ENCODE results near the gene E2F6.

The E2F6 gene

GRCh38 chr2:11438555-11439080, 27.3 kb downstream of the E2F6 start:
- Histone ChIP-seq H3K4me1 (ENCODE audit: control insufficient read depth, low read depth, low read length) (no peaks in the 10 kb centered on the region), H3K27ac (ENCODE audit: low read length) (no peak overlapping the region), H3K27me3 (ENCODE audit: control insufficient read depth, insufficient read depth, low read length) (no peaks in the 10 kb centered on the region), H3K9me3 (ENCODE audit: control insufficient read depth, low read depth, low read length) (no peaks in the 10 kb centered on the region), H3K4me3 (ENCODE audit: low read length) (no peak overlapping the region), H3K9ac (ENCODE audit: low read length) (no peak overlapping the region), H3K36me3 (ENCODE audit: control insufficient read depth, low read depth, low read length) (no peaks in the 10 kb centered on the region)

- no peak overlapping the region for H3K27ac ChIP-seq (ENCODE audit: low read length)
- no peak overlapping the region for H3K9ac ChIP-seq (ENCODE audit: low read length)
- no peaks in the 10 kb centered on the region for H3K36me3 ChIP-seq (ENCODE audit: control insufficient read depth, low read depth, low read length)
- no peaks in the 10 kb centered on the region for H3K9me3 ChIP-seq (ENCODE audit: control insufficient read depth, low read depth, low read length)
- H3K4me3 ChIP-seq (ENCODE audit: low read length) = no peak overlapping the region
- no peaks in the 10 kb centered on the region for H3K4me1 ChIP-seq (ENCODE audit: control insufficient read depth, low read depth, low read length)
- H3K27me3 ChIP-seq (ENCODE audit: control insufficient read depth, insufficient read depth, low read length) = no peaks in the 10 kb centered on the region
These were observed 28.4 kb downstream of the E2F6 start for GRCh38 chr2:11437602-11438001.

DNA sequence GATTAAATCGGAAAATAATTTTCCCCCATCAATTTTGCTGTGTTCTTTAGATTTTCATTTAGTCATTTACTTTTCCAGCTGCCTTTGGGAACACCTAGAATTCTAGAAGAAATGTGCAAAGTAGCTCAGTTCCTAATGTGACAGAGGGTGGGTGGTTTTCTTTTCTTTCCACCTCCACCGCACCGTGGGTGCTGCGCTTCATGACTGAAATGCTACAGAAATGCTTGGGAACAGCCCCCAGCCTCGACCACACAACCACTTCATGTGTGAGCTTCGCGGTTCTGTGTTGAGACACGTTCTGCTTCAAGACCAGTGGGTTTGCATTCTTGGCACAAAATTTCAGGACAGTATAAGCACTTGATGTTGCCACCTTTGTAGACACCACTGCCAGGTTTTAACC, 30.9 kb downstream of the E2F6 start:
- Histone ChIP-seq H3K4me3 (ENCODE audit: low read length) (no peak overlapping the region), H3K9ac (ENCODE audit: low read length) (no peak overlapping the region), H3K36me3 (ENCODE audit: control insufficient read depth, low read depth, low read length) (no peaks in the 10 kb centered on the region), H3K27ac (ENCODE audit: low read length) (no peak overlapping the region), H3K4me1 (ENCODE audit: control insufficient read depth, low read depth, low read length) (no peaks in the 10 kb centered on the region), H3K9me3 (ENCODE audit: control insufficient read depth, low read depth, low read length) (no peaks in the 10 kb centered on the region), H3K27me3 (ENCODE audit: control insufficient read depth, insufficient read depth, low read length) (no peaks in the 10 kb centered on the region)

GRCh38 chr2:11434443-11434842, 31.5 kb downstream of the E2F6 start:
- no peaks in the 10 kb centered on the region for H3K4me1 ChIP-seq (ENCODE audit: control insufficient read depth, low read depth, low read length)
- H3K36me3 ChIP-seq (ENCODE audit: control insufficient read depth, low read depth, low read length) = no peaks in the 10 kb centered on the region
- H3K9ac ChIP-seq (ENCODE audit: low read length) = no peak overlapping the region
- no peaks in the 10 kb centered on the region for H3K9me3 ChIP-seq (ENCODE audit: control insufficient read depth, low read depth, low read length)
- no peak overlapping the region for H3K4me3 ChIP-seq (ENCODE audit: low read length)
- H3K27me3 ChIP-seq (ENCODE audit: control insufficient read depth, insufficient read depth, low read length) = no peaks in the 10 kb centered on the region
- no peak overlapping the region for H3K27ac ChIP-seq (ENCODE audit: low read length)

GRCh38 chr2:11433822-11434221, 32.1 kb downstream of the E2F6 start:
- no peak overlapping the region for H3K4me3 ChIP-seq (ENCODE audit: low read length)
- H3K27me3 ChIP-seq (ENCODE audit: control insufficient read depth, insufficient read depth, low read length) = no peaks in the 10 kb centered on the region
- no peaks in the 10 kb centered on the region for H3K9me3 ChIP-seq (ENCODE audit: control insufficient read depth, low read depth, low read length)
- H3K36me3 ChIP-seq (ENCODE audit: control insufficient read depth, low read depth, low read length) = no peaks in the 10 kb centered on the region
- no peak overlapping the region for H3K27ac ChIP-seq (ENCODE audit: low read length)
- no peak overlapping the region for H3K9ac ChIP-seq (ENCODE audit: low read length)
- H3K4me1 ChIP-seq (ENCODE audit: control insufficient read depth, low read depth, low read length) = no peaks in the 10 kb centered on the region

DNA sequence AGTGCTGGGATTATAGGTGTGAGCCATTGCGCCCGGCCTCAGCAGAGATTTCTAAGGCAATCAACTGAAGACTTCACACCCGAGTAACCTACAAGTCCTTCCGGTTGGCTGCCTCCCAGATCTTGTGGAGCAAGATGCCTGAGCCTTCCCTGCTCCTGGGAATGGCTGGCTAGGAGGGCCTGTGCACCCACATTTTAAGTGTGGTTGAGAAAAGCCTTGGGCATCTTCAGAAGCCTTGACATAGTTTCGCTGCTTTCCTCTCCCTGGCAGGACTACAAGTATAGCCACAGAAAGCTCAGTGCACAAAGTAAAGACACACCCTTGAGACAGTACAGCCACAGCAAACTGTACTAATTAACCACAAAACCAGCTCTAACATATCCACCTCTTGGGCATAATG, 35.2 kb downstream of the E2F6 start:
- H3K4me1 ChIP-seq (ENCODE audit: control insufficient read depth, low read depth, low read length) = no peaks in the 10 kb centered on the region
- no peaks in the 10 kb centered on the region for H3K36me3 ChIP-seq (ENCODE audit: control insufficient read depth, low read depth, low read length)
- H3K27me3 ChIP-seq (ENCODE audit: control insufficient read depth, insufficient read depth, low read length) = no peaks in the 10 kb centered on the region
- no peak overlapping the region for H3K27ac ChIP-seq (ENCODE audit: low read length)
- no peaks in the 10 kb centered on the region for H3K9me3 ChIP-seq (ENCODE audit: control insufficient read depth, low read depth, low read length)
- H3K9ac ChIP-seq (ENCODE audit: low read length) = no peak overlapping the region
- H3K4me3 ChIP-seq (ENCODE audit: low read length) = no peak overlapping the region

DNA sequence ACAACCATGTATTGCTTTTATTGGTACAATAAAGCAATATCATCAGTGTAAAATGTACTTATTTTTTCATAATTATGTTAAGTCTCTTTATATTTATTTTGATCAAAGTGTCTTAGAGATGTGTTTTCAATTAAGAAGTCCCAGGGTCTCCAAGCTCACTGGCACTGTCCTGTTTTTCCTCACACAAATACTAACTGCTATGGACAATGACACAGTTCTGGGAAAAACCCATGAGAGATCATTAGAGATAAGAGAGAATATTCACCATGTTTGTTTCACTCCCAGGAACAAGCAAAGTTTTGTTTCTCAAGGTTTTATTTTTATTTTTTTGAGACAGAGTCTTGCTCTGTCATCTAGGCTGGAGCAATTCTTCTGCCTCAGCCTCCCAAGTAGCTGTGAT, 38.7 kb downstream of the E2F6 start:
- Histone ChIP-seq H3K4me1 (ENCODE audit: control insufficient read depth, low read depth, low read length) (no peaks in the 10 kb centered on the region), H3K27ac (ENCODE audit: low read length) (no peak overlapping the region), H3K9me3 (ENCODE audit: control insufficient read depth, low read depth, low read length) (no peaks in the 10 kb centered on the region), H3K4me3 (ENCODE audit: low read length) (no peak overlapping the region), H3K9ac (ENCODE audit: low read length) (no peak overlapping the region), H3K27me3 (ENCODE audit: control insufficient read depth, insufficient read depth, low read length) (no peaks in the 10 kb centered on the region), H3K36me3 (ENCODE audit: control insufficient read depth, low read depth, low read length) (no peaks in the 10 kb centered on the region)

- H3K9me3 ChIP-seq (ENCODE audit: control insufficient read depth, low read depth, low read length) = peaks cover 5% of the 10 kb centered on the region
- H3K27me3 ChIP-seq (ENCODE audit: control insufficient read depth, insufficient read depth, low read length) = no peaks in the 10 kb centered on the region
- no peaks in the 10 kb centered on the region for H3K36me3 ChIP-seq (ENCODE audit: control insufficient read depth, low read depth, low read length)
- no peak overlapping the region for H3K4me3 ChIP-seq (ENCODE audit: low read length)
- no peak overlapping the region for H3K9ac ChIP-seq (ENCODE audit: low read length)
- no peaks in the 10 kb centered on the region for H3K4me1 ChIP-seq (ENCODE audit: control insufficient read depth, low read depth, low read length)
- H3K27ac ChIP-seq (ENCODE audit: low read length) = no peak overlapping the region
These were observed 43.0 kb downstream of the E2F6 start for GRCh38 chr2:11422901-11423435.

DNA sequence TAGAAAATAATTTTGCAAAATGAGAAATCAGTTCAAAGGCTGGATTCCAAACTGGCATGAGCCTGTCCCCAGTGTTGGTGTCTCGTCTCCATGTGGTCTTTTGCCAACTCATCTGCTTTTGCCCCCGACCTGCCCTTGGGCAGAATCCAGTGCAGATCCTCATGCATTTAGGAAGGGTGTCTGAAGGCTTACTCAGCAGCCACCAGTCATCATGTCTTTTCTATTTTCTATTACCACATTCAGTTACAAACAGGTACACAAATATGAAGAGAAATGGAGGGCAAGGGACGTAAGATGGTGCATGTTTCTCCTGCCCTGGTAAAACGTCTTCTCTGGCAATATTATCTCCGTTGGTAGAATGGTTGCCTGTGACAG, 43.5 kb downstream of the E2F6 start:
- Histone ChIP-seq H3K4me3 (ENCODE audit: low read length) (no peak overlapping the region), H3K9ac (ENCODE audit: low read length) (no peak overlapping the region), H3K27me3 (ENCODE audit: control insufficient read depth, insufficient read depth, low read length) (no peaks in the 10 kb centered on the region), H3K9me3 (ENCODE audit: control insufficient read depth, low read depth, low read length) (peaks cover 8% of the 10 kb centered on the region), H3K36me3 (ENCODE audit: control insufficient read depth, low read depth, low read length) (no peaks in the 10 kb centered on the region), H3K27ac (ENCODE audit: low read length) (no peak overlapping the region), H3K4me1 (ENCODE audit: control insufficient read depth, low read depth, low read length) (no peaks in the 10 kb centered on the region)

GRCh38 chr2:11421863-11422490, 44.0 kb downstream of the E2F6 start:
- Histone ChIP-seq H3K4me1 (ENCODE audit: control insufficient read depth, low read depth, low read length) (no peaks in the 10 kb centered on the region), H3K27me3 (ENCODE audit: control insufficient read depth, insufficient read depth, low read length) (no peaks in the 10 kb centered on the region), H3K4me3 (ENCODE audit: low read length) (no peak overlapping the region), H3K36me3 (ENCODE audit: control insufficient read depth, low read depth, low read length) (no peaks in the 10 kb centered on the region), H3K9ac (ENCODE audit: low read length) (no peak overlapping the region), H3K9me3 (ENCODE audit: control insufficient read depth, low read depth, low read length) (peaks cover 8% of the 10 kb centered on the region), H3K27ac (ENCODE audit: low read length) (no peak overlapping the region)

GRCh38 chr2:11420671-11421070, 45.3 kb downstream of the E2F6 start:
- no peaks in the 10 kb centered on the region for H3K4me1 ChIP-seq (ENCODE audit: control insufficient read depth, low read depth, low read length)
- no peak overlapping the region for H3K9ac ChIP-seq (ENCODE audit: low read length)
- no peak overlapping the region for H3K27ac ChIP-seq (ENCODE audit: low read length)
- H3K4me3 ChIP-seq (ENCODE audit: low read length) = no peak overlapping the region
- H3K9me3 ChIP-seq (ENCODE audit: control insufficient read depth, low read depth, low read length) = peaks cover 8% of the 10 kb centered on the region
- no peaks in the 10 kb centered on the region for H3K36me3 ChIP-seq (ENCODE audit: control insufficient read depth, low read depth, low read length)
- H3K27me3 ChIP-seq (ENCODE audit: control insufficient read depth, insufficient read depth, low read length) = no peaks in the 10 kb centered on the region

DNA sequence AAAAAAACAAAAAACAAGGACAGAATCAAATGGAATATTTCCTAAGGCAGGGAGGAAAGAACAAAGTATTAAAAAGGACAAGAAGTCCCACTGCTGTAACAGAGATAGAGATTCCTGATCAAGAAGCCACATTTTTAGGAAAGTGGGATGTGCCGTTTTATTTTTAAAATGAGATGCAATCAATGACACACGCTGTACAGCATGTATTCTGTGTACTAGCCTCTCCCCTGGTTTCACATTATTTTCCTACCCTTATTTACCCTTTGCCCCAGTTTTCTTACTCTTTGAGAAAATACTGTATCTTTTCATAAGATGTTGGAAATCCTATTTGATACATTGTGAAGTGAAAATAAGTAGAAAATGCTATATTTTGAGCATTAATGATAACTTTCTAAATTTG, 45.8 kb downstream of the E2F6 start:
- Histone ChIP-seq H3K27ac (ENCODE audit: low read length) (no peak overlapping the region), H3K36me3 (ENCODE audit: control insufficient read depth, low read depth, low read length) (no peaks in the 10 kb centered on the region), H3K4me1 (ENCODE audit: control insufficient read depth, low read depth, low read length) (no peaks in the 10 kb centered on the region), H3K9ac (ENCODE audit: low read length) (no peak overlapping the region), H3K27me3 (ENCODE audit: control insufficient read depth, insufficient read depth, low read length) (no peaks in the 10 kb centered on the region), H3K9me3 (ENCODE audit: control insufficient read depth, low read depth, low read length) (peaks cover 8% of the 10 kb centered on the region), H3K4me3 (ENCODE audit: low read length) (no peak overlapping the region)
